ENCODE measurements around the gene CDCA3.

CDCA3 gene

DNA sequence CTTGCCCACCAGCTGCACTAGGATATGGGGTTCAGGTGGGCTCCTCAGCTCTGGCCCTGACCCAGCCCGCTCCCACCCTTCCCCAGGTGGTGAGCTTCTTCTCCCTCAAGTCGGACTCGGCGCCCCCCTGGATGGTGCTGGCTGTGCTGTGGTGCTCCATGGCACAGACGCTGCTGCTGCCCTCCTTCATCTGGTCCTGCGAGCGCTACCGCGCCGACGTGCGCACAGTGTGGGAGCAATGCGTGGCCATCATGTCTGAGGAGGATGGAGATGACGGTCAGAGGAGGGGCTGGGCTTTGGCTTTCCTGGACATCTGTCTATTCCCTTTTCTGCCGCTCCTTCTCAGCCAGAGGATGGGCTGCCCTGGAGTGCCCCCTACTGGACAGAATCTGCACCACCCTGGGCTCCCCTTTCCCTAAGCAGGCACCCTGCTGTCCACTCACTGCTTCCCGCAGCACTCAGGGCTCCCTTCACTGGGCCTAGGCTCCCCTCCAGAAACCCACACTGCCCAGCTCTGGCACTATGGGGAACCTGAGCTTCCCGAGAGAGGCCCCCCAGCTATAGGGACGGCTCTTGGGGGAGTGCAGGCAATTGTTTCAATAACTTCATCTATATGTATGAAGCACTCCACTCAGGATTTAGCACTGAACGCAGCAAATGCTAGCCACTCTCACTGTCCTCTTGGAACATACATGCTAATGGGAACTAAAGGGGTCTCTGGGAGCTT, 25.5 kb downstream of the CDCA3 start:
- Histone ChIP-seq H3K27ac (peak overlapping the region in 1 of 21 experiments; percentile 22), H3K4me3 (no peak overlapping the region)

DNA sequence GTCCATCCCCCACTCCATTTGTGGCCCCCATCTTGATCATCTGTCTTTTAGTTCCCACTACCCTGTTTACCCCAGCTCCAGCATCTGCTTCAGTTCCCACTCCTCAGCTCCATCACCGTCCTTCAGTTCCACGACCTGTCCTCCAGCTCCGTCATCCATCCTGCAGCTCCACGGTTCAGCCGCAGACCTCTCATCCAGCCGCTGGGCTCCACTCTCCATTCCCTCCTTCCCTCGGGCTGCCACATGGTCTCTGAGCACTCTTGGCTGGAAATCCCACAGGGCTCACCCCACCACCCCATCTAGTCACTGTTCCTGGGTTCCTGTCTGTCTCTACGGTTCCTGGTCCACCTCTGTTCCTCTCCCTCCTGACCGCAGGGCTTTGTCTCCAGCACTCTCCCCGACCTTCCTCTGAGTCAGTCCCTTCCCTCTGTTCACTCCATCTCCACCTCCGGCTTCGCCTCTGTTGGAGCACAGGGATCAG, 26.1 kb downstream of the CDCA3 start:
- peak overlapping the region in 1 of 21 experiments; percentile 22 for H3K27ac ChIP-seq
- no peak overlapping the region for H3K4me3 ChIP-seq

DNA sequence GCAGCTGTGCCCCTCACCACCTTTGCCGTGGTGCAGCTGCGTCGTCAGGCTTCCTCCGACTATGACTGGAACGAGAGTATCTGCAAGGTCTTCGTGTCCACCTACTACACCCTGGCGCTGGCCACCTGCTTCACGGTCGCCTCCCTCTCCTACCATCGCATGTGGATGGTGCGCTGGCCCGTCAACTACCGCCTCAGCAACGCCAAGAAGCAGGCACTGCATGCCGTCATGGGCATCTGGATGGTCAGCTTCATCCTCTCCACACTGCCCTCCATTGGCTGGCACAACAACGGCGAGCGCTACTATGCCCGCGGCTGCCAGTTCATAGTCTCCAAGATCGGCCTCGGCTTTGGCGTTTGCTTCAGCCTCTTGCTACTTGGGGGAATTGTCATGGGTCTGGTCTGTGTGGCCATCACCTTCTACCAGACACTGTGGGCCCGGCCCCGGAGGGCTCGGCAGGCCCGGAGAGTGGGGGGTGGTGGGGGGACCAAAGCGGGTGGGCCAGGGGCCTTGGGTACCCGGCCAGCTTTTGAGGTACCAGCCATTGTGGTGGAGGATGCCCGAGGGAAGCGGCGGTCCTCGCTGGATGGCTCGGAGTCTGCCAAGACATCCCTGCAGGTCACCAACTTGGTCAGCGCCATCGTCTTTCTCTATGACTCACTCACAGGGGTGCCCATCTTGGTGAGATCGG, 26.9 kb downstream of the CDCA3 start:
- H3K27ac ChIP-seq, result no peak overlapping the region
- no peak overlapping the region for H3K4me3 ChIP-seq

DNA sequence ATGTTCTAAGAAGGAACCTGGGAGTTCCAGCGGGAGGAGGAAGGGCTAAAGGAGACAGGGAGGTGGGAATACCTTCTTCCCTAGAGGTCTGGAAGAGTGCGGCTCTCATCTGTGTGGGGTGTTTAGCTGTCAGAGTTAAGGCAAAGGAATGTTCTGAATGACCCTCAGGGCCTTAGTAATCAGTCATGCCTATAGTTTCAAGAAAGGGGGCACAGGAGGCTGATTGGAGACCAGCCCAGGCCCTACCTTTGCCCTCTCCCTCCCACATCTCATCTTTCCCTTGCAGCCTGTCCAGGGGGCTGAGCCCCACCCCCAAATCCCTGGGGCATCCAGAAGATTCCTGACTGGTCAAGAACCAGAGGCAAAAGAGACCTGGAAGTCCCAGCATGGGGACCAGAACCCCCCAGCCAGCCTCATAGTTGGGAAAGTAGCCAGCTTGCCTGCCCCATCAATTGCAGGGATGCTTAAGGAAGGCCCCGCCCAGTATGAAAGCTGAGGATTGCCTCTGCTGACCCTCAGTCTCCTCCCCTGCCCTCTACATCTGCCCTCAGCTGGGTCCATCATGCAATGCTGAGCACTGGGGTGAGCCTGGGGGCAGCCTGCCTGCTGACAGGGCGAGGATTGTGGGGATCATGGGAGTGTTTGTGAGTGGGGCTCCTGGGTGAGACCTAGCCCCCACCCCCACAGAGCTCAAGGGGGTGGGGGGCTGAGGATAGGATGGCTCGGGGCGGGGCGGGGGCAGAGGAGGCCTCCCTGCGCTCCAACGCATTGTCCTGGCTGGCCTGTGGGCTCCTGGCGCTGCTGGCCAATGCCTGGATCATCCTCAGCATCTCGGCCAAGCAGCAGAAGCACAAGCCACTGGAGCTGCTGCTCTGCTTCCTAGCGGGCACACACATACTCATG, 27.7 kb downstream of the CDCA3 start:
- no peak overlapping the region for H3K27ac ChIP-seq

DNA sequence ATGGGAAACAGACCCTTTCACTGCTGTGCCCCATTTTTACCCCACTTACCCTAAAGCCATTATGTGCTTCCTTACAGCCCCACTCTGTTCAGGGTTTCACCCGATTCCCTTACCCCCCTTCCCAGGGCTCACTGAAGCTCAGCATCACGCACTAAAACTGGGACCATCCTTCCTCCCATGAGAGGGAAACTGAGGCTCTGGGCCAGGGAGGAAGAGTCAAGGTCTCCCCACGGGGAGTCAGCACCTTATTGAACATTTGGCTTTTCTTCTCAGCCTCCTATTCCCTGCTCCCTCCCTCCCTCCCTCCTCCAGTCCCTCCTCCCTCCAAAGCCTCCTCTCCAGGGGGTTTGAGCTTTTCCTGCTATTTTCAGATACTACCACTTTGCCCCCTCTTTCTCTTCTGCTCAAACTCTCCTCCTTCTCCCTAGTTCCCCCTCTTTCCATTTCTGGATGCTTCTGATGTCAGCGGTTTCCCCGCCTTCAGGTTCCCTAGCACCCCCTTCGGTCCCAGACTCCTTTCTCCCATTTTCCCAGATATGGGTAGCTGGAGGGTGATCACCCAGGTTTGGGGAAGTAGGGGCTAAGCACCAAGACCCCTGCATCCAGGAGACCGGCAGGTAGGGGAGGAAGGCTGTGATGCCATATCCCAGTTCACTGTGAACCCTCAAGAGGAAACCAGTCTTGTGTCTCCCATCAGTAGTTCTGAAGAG, 28.5 kb downstream of the CDCA3 start:
- no peak overlapping the region for H3K27ac ChIP-seq
- H3K4me3 ChIP-seq, result peak overlapping the region in 1 of 7 experiments; percentile 29

More for the DNA sequence above, 27.7 kb downstream of the CDCA3 start:
- H3K4me3 ChIP-seq, result no peak overlapping the region

DNA sequence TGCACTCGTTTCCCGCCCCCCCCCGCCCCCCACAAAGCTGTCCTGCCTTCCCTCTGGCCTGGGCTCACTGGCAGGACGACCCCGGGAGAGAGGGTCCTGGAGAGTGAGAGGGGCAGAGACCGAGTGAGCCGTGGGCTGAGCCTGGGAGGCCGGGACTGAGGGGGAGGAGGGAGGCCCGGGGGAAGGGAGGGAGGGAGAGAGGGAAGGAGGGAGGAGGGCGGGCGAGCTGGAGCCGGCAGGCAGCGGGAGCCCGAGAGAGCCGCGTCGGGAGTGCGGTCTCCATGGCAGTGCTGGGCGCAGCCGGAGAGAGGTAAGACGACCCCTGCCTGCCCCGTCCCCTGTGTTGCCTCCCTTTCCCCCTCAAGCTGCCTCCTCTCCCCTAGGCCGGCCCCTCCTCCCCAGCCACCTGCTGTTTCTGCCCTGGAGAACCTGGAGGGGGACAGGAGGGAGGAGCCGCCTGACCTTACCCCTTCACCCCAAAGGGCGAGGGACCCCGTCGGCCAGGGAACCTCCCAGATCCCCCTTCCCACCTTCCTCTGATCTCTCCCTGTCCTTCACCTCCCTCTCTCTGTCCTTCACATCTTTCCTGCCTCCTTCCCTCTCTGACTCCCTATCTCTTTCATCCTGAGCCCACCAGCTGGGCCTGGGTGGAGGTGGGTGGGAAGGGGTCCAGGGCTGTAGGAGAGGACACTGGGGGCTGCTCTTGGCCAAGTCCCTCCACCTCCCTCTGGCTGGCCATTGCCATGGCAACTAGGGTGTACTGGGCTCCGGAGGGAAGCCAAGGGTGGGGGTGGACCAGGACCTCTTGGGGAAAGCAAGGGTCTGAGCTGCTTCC, 29.3 kb downstream of the CDCA3 start, which contains the start of gene GPR162:
GPR162 (plus strand) TSS at position 231 of the 835 bp plus-strand sequence. CDS start 2,078 bp downstream, outside the sequence.
- Histone ChIP-seq H3K27ac (peak within 1 kb of the TSS in 11 of 21 experiments; percentile 5 to 62 (median 46)), H3K4me3 (peak within 1 kb of the TSS; percentile 13 to 44 (median 31))

DNA sequence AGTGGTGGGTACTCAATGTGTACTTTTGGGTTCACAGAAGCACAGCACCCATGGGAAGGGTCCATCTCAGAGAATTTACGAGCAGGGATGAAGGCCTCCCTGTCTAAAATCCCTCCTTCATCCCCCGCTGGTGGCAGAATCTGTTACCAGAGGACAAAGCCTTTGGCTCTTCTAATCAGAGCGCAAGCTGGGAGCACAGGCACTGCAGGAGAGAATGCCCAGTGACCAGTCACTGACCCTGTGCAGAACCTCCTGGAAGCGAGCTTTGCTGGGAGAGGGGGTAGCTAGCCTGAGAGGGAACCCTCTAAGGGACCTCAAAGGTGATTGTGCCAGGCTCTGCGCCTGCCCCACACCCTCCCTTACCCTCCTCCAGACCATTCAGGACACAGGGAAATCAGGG, 30.9 kb downstream of the CDCA3 start:
- H3K4me3 ChIP-seq, result no peak overlapping the region
- H3K27ac ChIP-seq, result no peak overlapping the region

DNA sequence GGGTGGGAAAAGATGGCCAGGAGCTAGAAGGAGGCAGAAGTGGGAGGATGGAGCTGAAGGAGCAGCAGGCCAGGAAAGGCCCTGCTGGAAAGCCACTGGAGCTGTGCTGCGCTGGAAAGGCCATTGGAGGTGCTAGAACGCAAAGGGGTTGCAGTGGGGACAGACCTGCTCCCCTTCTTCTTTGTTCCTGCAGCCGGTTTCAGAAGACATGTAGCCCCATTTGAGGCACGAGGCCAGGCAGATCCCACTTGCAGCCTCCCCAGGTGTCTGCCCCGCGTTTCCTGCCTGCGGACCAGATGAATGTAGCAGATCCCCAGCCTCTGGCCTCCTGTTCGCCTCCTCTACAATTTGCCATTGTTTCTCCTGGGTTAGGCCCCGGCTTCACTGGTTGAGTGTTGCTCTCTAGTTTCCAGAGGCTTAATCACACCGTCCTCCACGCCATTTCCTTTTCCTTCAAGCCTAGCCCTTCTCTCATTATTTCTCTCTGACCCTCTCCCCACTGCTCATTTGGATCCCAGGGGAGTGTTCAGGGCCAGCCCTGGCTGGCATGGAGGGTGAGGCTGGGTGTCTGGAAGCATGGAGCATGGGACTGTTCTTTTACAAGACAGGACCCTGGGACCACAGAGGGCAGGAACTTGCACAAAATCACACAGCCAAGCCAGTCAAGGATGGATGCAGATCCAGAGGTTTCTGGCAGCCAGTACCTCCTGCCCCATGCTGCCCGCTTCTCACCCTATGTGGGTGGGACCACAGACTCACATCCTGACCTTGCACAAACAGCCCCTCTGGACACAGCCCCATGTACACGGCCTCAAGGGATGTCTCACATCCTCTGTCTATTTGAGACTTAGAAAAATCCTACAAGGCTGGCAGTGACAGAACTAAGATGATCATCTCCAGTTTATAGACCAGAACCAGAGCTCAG, 31.7 kb downstream of the CDCA3 start:
- Histone ChIP-seq H3K4me3 (no peak overlapping the region), H3K27ac (no peak overlapping the region)

DNA sequence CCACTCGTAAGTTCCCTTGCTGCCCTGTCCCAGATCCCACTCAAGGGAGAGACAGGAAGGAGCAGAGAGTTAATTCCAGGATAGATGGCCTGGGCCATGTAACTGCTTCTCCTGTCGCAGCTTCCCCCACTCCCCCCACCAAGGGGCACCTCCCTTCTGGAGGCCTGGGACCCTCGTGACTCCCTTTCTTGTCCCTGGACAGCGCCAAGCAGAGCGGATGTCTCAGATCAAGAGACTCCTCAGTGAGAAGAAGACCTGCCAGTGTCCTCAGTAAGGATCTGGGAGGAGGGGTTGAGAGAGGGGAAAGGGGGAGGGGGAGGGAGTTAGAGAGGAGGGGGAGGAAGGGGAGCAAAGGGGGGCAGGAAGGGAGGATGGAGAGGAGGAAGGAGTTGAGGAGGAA, 32.4 kb downstream of the CDCA3 start:
- Histone ChIP-seq H3K27ac (no peak overlapping the region), H3K4me3 (no peak overlapping the region)

DNA sequence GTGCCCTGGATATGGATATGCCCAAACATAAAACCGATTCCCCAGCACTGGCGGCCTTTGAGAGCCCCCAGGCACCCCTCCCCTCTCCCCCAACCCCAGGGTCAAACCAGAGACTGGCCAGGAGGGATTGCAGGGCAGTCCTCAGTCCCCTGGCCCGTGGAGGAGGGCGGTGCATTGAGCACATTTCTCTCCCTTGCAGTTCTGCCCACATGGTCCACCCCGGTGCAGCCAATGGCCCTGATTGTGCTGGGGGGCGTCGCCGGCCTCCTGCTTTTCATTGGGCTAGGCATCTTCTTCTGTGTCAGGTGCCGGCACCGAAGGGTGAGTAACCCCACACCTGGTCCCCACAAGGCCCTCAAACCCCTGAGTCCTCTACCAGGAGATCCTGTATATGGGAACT, 32.9 kb downstream of the CDCA3 start:
- H3K4me3 ChIP-seq, result no peak overlapping the region

DNA sequence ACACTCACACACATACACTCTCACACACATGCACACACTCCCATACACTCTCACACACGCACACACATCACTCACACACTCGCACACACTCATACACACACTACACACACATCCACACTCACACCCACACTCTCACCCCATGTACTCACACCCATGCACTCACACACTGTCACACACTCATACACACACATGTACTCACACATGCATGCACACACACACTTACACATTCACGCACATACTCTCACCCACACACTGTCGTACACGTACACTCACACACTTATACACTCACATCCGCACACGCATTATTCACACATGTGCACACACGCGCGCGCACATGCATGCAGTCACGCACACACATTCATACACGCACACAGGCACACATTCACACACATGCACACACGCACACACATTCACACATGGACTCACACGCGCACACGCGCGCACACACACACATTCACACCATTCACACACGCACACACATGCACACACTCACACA, 33.4 kb downstream of the CDCA3 start:
- Histone ChIP-seq H3K4me3 (no peak overlapping the region), H3K27ac (no peak overlapping the region)

More for the DNA sequence above, 32.9 kb downstream of the CDCA3 start:
- H3K27ac ChIP-seq, result no peak overlapping the region

DNA sequence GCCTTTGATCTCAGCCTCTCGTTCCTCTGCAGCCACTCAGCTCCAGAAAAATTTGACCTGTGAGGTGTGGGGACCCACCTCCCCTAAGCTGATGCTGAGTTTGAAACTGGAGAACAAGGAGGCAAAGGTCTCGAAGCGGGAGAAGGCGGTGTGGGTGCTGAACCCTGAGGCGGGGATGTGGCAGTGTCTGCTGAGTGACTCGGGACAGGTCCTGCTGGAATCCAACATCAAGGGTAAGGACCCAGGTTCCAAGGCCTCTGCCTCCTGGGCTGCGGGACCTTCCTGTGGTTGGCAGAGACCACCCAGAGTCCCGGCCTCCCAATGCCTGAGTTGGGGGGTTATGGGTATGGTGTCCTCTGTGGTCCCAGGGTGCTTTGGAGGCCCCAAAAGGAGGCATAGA, 34.0 kb downstream of the CDCA3 start:
- H3K4me3 ChIP-seq, result no peak overlapping the region
- H3K27ac ChIP-seq, result no peak overlapping the region

DNA sequence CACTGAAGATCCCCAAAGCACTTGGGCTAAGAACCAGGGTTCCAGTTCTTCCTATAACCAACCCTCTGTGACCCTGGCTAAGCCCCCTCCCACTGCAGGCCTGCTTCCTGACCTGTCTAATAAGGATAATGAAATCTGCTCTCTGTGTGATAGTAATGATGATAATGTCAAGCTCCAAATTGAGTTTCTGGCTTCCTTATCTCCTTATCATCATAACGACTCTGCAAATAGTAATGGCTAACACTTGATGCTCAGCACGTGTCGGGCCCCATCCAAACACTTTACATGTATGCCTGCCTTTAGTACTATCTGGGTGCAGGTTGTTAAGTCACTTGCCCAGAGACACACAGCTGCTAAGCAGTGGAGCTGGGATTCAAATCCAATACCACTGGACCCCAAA, 34.5 kb downstream of the CDCA3 start:
- Histone ChIP-seq H3K4me3 (no peak overlapping the region), H3K27ac (no peak overlapping the region)

DNA sequence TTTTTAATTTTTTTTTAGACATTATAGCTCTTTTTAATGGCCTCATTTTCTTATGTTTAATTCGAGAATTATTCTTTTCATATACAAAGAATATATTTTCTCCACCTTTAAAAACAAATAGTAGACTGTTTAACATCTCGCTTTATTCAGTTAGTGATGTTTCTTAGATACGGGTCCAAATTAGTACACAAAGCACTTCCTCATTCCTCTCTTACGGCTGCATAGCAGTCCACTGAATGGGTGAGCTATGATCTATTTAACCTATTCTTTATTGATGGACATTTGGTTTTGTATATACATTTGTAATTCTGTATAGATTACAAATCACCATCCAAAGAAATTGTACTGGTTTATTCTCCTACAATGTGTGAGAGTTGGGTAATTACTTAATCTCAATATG, 37.7 kb downstream of the CDCA3 start:
- Histone ChIP-seq H3K27ac (no peak overlapping the region), H3K4me3 (no peak overlapping the region)

DNA sequence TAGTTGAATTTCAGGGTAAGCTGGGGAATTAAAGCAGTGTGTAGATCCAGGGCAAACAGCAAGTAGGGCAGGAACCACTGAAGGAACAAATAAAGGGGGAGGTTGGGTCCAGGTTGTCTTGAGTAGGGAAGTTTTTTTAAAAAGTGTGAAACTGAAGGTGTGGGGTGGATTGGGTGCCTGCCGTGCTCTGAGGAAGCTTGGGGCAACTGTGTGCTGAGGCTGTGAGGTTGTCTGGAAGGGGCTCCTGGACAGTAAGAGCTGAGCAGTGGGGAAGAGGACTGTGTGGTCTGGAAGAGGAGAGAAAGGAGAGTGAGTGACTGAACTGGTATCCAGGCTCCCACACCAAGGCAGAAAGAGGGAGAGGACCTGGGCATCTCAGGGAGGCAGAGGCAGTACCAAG, 40.3 kb downstream of the CDCA3 start:
- Histone ChIP-seq H3K27ac (no peak overlapping the region), H3K4me3 (no peak overlapping the region)

DNA sequence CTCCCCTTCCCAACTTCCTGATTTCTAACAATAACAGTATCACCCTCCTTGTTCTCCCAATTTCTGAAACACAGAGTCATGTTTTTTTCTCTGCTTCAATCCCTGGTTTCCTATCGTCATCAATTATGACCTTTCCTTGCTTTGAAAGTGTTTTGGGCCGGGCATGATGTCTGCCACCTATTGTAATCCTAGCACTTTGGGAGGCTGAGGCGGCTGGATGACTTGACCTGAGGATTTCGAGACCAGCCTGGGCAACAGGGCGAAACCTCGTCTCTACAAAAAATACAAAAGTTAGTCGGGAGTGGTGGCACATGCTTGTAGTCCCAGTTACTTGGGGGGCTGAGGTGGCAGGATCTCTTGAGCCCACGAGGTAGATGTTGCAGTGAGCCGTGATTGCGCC, 42.0 kb downstream of the CDCA3 start:
- Histone ChIP-seq H3K4me3 (no peak overlapping the region), H3K27ac (no peak overlapping the region)

DNA sequence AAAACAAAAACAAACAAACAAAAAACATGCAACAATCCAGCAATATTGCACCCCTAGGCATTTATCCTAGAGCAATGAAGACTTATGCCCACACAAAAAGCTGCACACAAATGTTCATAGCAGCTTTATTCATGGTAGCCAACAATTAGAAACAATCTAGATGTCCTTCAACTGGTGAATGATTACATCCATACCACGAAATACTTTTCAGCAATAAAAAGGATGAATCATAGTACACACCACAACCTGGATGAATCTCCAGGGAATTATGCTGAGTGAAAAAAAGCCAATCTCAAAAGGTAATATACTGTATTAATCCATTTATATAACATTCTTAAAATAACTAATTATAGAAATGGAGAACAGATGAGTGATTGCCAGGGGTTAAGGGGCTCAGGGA, 43.9 kb downstream of the CDCA3 start:
- H3K27ac ChIP-seq, result no peak overlapping the region

More for the DNA sequence above, 43.9 kb downstream of the CDCA3 start:
- H3K4me3 ChIP-seq, result no peak overlapping the region

Measured in skin epidermis (tissue), 12 donors.